SK-N-SH (cell line): ENCODE measurements around the gene MARCKSL1.

Experiments
- CTCF ChIP-seq: fragments of 200-600 bp; sonication (generic); IDR thresholded peaks from 2 replicates; pipeline ENCODE4 v1.6.1; 2017; ENCODE audit warnings: antibody characterized with exemption, mild to moderate bottlenecking, moderate library complexity
- MXI1 ChIP-seq: IDR thresholded peaks from 2 replicates; pipeline ENCODE4 v1.6.1; 2012; ENCODE audit warnings: mild to moderate bottlenecking, low read depth, low read length, improper control_type of control experiment
- POLR2AphosphoS5 ChIP-seq: IDR thresholded peaks from 2 replicates; pipeline ENCODE4 v1.6.1; 2012; ENCODE audit warnings: low read depth, low read length
- RXRA ChIP-seq: IDR thresholded peaks from 2 replicates; pipeline ENCODE4 v1.4.0; 2012; ENCODE audit warnings: low read depth, mild to moderate bottlenecking, borderline replicate concordance
- SIN3A ChIP-seq: IDR thresholded peaks from 2 replicates; pipeline ENCODE4 v1.6.1; 2012; ENCODE audit warnings: low read depth, mild to moderate bottlenecking, low read length, moderate library complexity, borderline replicate concordance
- YY1 ChIP-seq: IDR thresholded peaks from 2 replicates; pipeline ENCODE4 v1.4.0; 2012; ENCODE audit warnings: low read depth, mild to moderate bottlenecking
- TF ChIP-seq, protein P1 (sequence below): IDR thresholded peaks from 2 replicates; pipeline ENCODE4; 2012

GRCh38 chr1:32372149-32372756, 36.2 kb upstream of the MARCKSL1 start:
- TF ChIP-seq POLR2AphosphoS5 (no peak), RXRA (no peak), CTCF (no peak), YY1 (no peak), SIN3A (no peak), MXI1 (no peak)
- TF ChIP-seq, protein P1, sequence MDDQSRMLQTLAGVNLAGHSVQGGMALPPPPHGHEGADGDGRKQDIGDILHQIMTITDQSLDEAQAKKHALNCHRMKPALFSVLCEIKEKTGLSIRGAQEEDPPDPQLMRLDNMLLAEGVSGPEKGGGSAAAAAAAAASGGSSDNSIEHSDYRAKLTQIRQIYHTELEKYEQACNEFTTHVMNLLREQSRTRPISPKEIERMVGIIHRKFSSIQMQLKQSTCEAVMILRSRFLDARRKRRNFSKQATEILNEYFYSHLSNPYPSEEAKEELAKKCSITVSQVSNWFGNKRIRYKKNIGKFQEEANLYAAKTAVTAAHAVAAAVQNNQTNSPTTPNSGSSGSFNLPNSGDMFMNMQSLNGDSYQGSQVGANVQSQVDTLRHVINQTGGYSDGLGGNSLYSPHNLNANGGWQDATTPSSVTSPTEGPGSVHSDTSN: no peak
